Ishikawa (cell line): ENCODE data around the gene PCBP3.

ENCODE experiments used
- CEBPB ChIP-seq: IDR thresholded peaks from 2 replicates; pipeline ENCODE4 v1.6.1; 2012
- CREB1 ChIP-seq: IDR thresholded peaks from 2 replicates; pipeline ENCODE4 v1.6.1; 2012; ENCODE audit warnings: low read depth
- EGR1 ChIP-seq: IDR thresholded peaks from 2 replicates; pipeline ENCODE4 v1.6.1; 2012
- EP300 ChIP-seq: IDR thresholded peaks from 2 replicates; pipeline ENCODE4 v1.6.1; 2012; ENCODE audit warnings: borderline replicate concordance
- FOXM1 ChIP-seq: IDR thresholded peaks from 2 replicates; pipeline ENCODE4 v1.6.1; 2012; ENCODE audit warnings: low read depth, borderline replicate concordance
- MAX ChIP-seq: IDR thresholded peaks from 2 replicates; pipeline ENCODE4 v1.6.1; 2012
- NFIC ChIP-seq: IDR thresholded peaks from 2 replicates; pipeline ENCODE4 v1.6.1; 2012
- RAD21 ChIP-seq: IDR thresholded peaks from 2 replicates; pipeline ENCODE4 v1.6.1; 2012; ENCODE audit warnings: low read depth
- REST ChIP-seq: IDR thresholded peaks from 2 replicates; pipeline ENCODE4 v1.6.1; 2012; ENCODE audit warnings: low read depth, mild to moderate bottlenecking
- TAF1 ChIP-seq: IDR thresholded peaks from 2 replicates; pipeline ENCODE4 v1.6.1; 2012; ENCODE audit warnings: low read depth, mild to moderate bottlenecking
- TCF12 ChIP-seq: IDR thresholded peaks from 2 replicates; pipeline ENCODE4 v1.6.1; 2012; ENCODE audit warnings: low read depth
- TEAD4 ChIP-seq: IDR thresholded peaks from 2 replicates; pipeline ENCODE4 v1.6.1; 2012
- USF1 ChIP-seq: IDR thresholded peaks from 2 replicates; pipeline ENCODE4 v1.6.1; 2012
- YY1 ChIP-seq: IDR thresholded peaks from 2 replicates; pipeline ENCODE4 v1.6.1; 2012; ENCODE audit warnings: low read depth
- ZBTB7A ChIP-seq: IDR thresholded peaks from 2 replicates; pipeline ENCODE4 v1.6.1; 2012; ENCODE audit warnings: low read depth

PCBP3 gene

GRCh38 chr21:45975667-45976409 lies 332.3 kb downstream of the PCBP3 start:
- TF ChIP-seq TCF12 = peak; percentile 64; the same call in 1 of the 2 replicates
- TF ChIP-seq FOXM1 = peak; percentile 40; the same call in 1 of the 2 replicates
- TF ChIP-seq EP300 = peak; percentile 71

GRCh38 chr21:45976701-45977311 lies 333.3 kb downstream of the PCBP3 start:
- TF ChIP-seq REST (no peak), CREB1 (no peak), MAX (no peak), TEAD4 (no peak), EGR1 (no peak), YY1 (no peak), TAF1 (no peak), ZBTB7A (no peak), TCF12 (no peak), CEBPB (no peak)

- TF ChIP-seq MAX = no peak
- no peak for TF ChIP-seq CREB1
- TF ChIP-seq EP300 = no peak; the same call in 1 of the 2 replicates
- TF ChIP-seq TAF1 = no peak
- no peak for TF ChIP-seq CEBPB
- TF ChIP-seq ZBTB7A = no peak
- TF ChIP-seq FOXM1 = no peak
- no peak for TF ChIP-seq TEAD4
- no peak for TF ChIP-seq NFIC
- no peak for TF ChIP-seq RAD21
- TF ChIP-seq USF1 = no peak
- no peak for TF ChIP-seq EGR1
- TF ChIP-seq TCF12 = no peak
- TF ChIP-seq REST = no peak
- no peak for TF ChIP-seq YY1
Measured at GRCh38 chr21:45977396-45977795, 333.9 kb downstream of the PCBP3 start.

- TF ChIP-seq FOXM1 = no peak
Measured at GRCh38 chr21:45979141-45979631, 335.7 kb downstream of the PCBP3 start.

GRCh38 chr21:45979651-45980050 lies 336.1 kb downstream of the PCBP3 start:
- TF ChIP-seq ZBTB7A (no peak), NFIC (no peak), FOXM1 (no peak), CREB1 (no peak), TAF1 (no peak), MAX (no peak), TCF12 (no peak), EP300 (no peak), CEBPB (no peak), REST (no peak)
